IMR-90 (cell line): ENCODE measurements around the gene ZNF764.
"Not testable (repeated sequence)": the region's sequence is repeated elsewhere in the genome, so short reads cannot be mapped to it uniquely, and the experiment has no call there.

Source experiments
- FOS ChIP-seq: fragments of 150-350 bp; IDR thresholded peaks from 2 replicates; pipeline ENCODE4 v1.6.1; 2016; ENCODE audit warnings: low read depth, low read length
- MAFK ChIP-seq: IDR thresholded peaks from 2 replicates; pipeline ENCODE4 v1.6.1; 2012; ENCODE audit warnings: low read depth, low read length, improper control_type of control experiment
- MAZ ChIP-seq: IDR thresholded peaks from 2 replicates; pipeline ENCODE4 v1.6.1; 2012; ENCODE audit warnings: low read depth, mild to moderate bottlenecking, low read length, improper control_type of control experiment, moderate library complexity, borderline replicate concordance
- POLR2A ChIP-seq: IDR thresholded peaks from 2 replicates; pipeline ENCODE4 v1.6.1; 2012; ENCODE audit warnings: mild to moderate bottlenecking, low read depth, low read length
- RAD21 ChIP-seq: IDR thresholded peaks from 2 replicates; pipeline ENCODE4 v1.6.1; 2012; ENCODE audit warnings: low read length, improper control_type of control experiment
- SMC3 ChIP-seq: fragments of 150-350 bp; IDR thresholded peaks from 2 replicates; pipeline ENCODE4 v1.6.1; 2016; ENCODE audit warnings: low read depth, mild to moderate bottlenecking, antibody characterized with exemption, low read length, moderate library complexity
- TF ChIP-seq, protein P1 (sequence below): conservative IDR thresholded peaks from 2 replicates; pipeline ENCODE4 v1.5.1; 2012; ENCODE audit warnings: mild to moderate bottlenecking, low read depth, low read length, improper control_type of control experiment
- TF ChIP-seq, protein P2 (sequence below): fragments of 150-350 bp; IDR thresholded peaks from 2 replicates; pipeline ENCODE4 v1.6.1; 2017; ENCODE audit warnings: mild to moderate bottlenecking, antibody characterized with exemption, low read length, low read depth
- TF ChIP-seq, protein P3 (sequence below): fragments of 150-350 bp; IDR thresholded peaks from 2 replicates; pipeline ENCODE4 v1.6.1; 2016; ENCODE audit warnings: low read depth, mild to moderate bottlenecking, low read length, moderate library complexity, borderline replicate concordance

DNA sequence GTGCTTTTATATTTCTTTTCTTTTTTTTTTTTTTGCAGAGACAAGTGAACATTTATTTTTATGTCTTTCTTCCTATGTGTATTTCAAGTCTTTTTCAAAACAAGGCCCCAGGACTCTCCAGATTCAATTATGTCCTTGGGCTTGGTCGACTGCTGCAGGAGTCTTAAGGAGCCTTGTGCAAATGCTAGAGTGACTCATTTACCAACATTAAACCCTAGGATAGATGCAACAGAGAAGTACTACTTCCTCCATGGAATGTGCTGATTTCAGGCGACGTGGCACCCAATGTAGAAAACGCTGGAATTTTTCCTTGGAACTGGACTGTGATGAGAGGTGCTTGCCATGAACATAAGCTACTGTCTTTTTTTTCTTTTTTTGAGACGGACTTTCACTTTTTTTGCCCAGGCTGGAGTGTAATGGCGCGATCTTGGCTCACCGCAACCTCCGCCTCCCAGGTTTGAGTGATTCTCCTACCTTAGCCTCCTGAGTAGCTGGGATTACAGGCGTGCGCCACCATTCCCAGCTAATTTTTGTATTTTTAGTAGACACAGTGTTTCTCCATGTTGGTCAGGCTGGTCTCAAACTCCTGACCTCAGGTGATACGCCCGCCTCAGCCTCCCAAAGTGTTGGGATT, 21.7 kb downstream of the ZNF764 start:
- TF ChIP-seq, protein P1, sequence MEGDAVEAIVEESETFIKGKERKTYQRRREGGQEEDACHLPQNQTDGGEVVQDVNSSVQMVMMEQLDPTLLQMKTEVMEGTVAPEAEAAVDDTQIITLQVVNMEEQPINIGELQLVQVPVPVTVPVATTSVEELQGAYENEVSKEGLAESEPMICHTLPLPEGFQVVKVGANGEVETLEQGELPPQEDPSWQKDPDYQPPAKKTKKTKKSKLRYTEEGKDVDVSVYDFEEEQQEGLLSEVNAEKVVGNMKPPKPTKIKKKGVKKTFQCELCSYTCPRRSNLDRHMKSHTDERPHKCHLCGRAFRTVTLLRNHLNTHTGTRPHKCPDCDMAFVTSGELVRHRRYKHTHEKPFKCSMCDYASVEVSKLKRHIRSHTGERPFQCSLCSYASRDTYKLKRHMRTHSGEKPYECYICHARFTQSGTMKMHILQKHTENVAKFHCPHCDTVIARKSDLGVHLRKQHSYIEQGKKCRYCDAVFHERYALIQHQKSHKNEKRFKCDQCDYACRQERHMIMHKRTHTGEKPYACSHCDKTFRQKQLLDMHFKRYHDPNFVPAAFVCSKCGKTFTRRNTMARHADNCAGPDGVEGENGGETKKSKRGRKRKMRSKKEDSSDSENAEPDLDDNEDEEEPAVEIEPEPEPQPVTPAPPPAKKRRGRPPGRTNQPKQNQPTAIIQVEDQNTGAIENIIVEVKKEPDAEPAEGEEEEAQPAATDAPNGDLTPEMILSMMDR = not testable (repeated sequence)
- not testable (repeated sequence) for TF ChIP-seq POLR2A, RAD21, SMC3, MAFK, FOS, MAZ
- TF ChIP-seq, protein P2, sequence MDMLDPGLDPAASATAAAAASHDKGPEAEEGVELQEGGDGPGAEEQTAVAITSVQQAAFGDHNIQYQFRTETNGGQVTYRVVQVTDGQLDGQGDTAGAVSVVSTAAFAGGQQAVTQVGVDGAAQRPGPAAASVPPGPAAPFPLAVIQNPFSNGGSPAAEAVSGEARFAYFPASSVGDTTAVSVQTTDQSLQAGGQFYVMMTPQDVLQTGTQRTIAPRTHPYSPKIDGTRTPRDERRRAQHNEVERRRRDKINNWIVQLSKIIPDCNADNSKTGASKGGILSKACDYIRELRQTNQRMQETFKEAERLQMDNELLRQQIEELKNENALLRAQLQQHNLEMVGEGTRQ = not testable (repeated sequence)
- TF ChIP-seq, protein P3, sequence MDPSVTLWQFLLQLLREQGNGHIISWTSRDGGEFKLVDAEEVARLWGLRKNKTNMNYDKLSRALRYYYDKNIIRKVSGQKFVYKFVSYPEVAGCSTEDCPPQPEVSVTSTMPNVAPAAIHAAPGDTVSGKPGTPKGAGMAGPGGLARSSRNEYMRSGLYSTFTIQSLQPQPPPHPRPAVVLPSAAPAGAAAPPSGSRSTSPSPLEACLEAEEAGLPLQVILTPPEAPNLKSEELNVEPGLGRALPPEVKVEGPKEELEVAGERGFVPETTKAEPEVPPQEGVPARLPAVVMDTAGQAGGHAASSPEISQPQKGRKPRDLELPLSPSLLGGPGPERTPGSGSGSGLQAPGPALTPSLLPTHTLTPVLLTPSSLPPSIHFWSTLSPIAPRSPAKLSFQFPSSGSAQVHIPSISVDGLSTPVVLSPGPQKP = not testable (repeated sequence)
